DLD1 (cell line): ENCODE results near the gene SPO11.

Experiments
- in situ Hi-C: cut with HindIII; loops from 2 replicates; pipeline ENCODE4 v1.10.0; 2017; ENCODE audit warnings: low sequenced_read_pairs

Gene SPO11

GRCh38 chr20:57329608-57330221 lies at the start of gene SPO11:
TSS of gene SPO11 (plus strand) at chr20:57329803. CDS start at chr20:57329868, 65 bp downstream.
- in situ Hi-C loops = no loop called here

GRCh38 chr20:57280221-57280620 lies 49.4 kb upstream of the SPO11 start:
- in situ Hi-C loops = no loop called here

- in situ Hi-C loops = no loop called here
Observed at GRCh38 chr20:57281900-57282299, 47.7 kb upstream of the SPO11 start.

- in situ Hi-C loops = no loop called here
Observed at GRCh38 chr20:57282670-57283361, 46.8 kb upstream of the SPO11 start.

- in situ Hi-C loops = no loop called here
Observed at GRCh38 chr20:57283860-57284259, 45.7 kb upstream of the SPO11 start.

- in situ Hi-C loops = no loop called here
Observed at GRCh38 chr20:57287007-57287880, 42.4 kb upstream of the SPO11 start.

- in situ Hi-C loops = no loop called here
Observed at GRCh38 chr20:57287901-57288300, 41.7 kb upstream of the SPO11 start.

- in situ Hi-C loops = no loop called here
Observed at GRCh38 chr20:57288651-57289277, 40.8 kb upstream of the SPO11 start.

- in situ Hi-C loops = no loop called here
Observed at GRCh38 chr20:57289391-57290177, 40.0 kb upstream of the SPO11 start.

GRCh38 chr20:57290178-57290484 lies 39.5 kb upstream of the SPO11 start:
- in situ Hi-C loops = no loop called here

GRCh38 chr20:57291003-57291402 lies 38.6 kb upstream of the SPO11 start:
- in situ Hi-C loops = no loop called here

- in situ Hi-C loops = no loop called here
Observed at GRCh38 chr20:57291694-57292093, 37.9 kb upstream of the SPO11 start.

GRCh38 chr20:57292611-57293010 lies 37.0 kb upstream of the SPO11 start:
- in situ Hi-C loops = no loop called here

GRCh38 chr20:57293995-57294394 lies 35.6 kb upstream of the SPO11 start:
- in situ Hi-C loops = no loop called here

GRCh38 chr20:57294550-57294949 lies 35.1 kb upstream of the SPO11 start:
- in situ Hi-C loops = no loop called here

GRCh38 chr20:57298457-57298856 lies 31.1 kb upstream of the SPO11 start:
- in situ Hi-C loops = no loop called here

- in situ Hi-C loops = no loop called here
Observed at GRCh38 chr20:57301026-57301425, 28.6 kb upstream of the SPO11 start.

GRCh38 chr20:57306747-57307146 lies 22.9 kb upstream of the SPO11 start:
- in situ Hi-C loops = no loop called here

- in situ Hi-C loops = no loop called here
Observed at GRCh38 chr20:57308451-57309271, 20.9 kb upstream of the SPO11 start.
